ENCODE results near the gene PCBP3.
"Not testable (repeated sequence)": the region's sequence is repeated elsewhere in the genome, so short reads cannot be mapped to it uniquely, and the experiment has no call there.

The PCBP3 gene

GRCh38 chr21:45950740-45951515 is 307.4 kb downstream of the PCBP3 start:
- H3K27ac ChIP-seq, result no peak overlapping the region
- no peak for TF ChIP-seq CTCF (conservative IDR thresholded peaks at IDR 0.05)

GRCh38 chr21:45951676-45952075 is 308.2 kb downstream of the PCBP3 start:
- TF ChIP-seq CTCF (conservative IDR thresholded peaks at IDR 0.05), result no peak
- no peak overlapping the region for H3K27ac ChIP-seq

- not testable (repeated sequence) for H3K27ac ChIP-seq
Observed at GRCh38 chr21:45952527-45952926, 309.0 kb downstream of the PCBP3 start.

DNA sequence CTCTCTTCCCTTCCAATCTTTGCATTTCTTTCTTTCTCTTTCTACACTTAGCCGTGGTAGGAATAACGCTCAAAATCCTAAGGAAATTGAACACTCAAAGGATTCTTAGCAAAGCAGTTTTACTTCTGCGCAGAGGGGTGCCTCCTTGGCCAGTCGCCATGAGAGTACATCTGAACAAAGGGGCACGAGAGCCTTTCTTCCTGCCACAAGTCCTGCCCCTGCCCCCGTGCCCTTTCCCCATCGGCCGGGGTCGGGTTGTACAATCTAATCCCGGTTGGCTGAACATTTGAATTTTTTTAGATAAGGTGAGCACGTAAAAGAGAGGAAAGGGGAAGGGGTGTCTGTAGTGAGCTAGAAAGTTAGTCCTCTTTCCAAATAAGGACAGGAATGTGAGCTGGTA is 309.4 kb downstream of the PCBP3 start:
- no peak for TF ChIP-seq CTCF (conservative IDR thresholded peaks at IDR 0.05)
- H3K27ac ChIP-seq, result no peak overlapping the region

DNA sequence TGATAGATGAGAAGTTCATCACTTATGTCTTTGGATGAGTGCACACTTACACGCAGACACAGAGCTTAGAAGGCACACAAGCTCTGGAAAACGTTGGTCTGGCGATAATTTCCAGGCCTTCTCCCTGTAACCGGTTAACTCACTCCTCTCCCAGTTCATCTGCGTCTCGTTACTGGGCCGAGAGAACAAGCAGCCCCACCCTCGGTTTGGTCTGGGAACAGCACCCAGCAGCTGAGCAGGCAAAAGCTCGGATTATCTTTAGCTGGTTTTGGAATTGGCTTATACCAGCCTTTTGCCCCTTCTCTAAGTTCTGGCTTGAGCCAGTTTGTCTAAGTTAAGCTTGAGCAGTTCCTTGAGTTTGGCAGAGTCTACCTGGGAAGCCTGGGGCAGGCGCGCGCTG is 310.7 kb downstream of the PCBP3 start:
- H3K27ac ChIP-seq, result no peak overlapping the region
- no peak for TF ChIP-seq CTCF (conservative IDR thresholded peaks at IDR 0.05)

GRCh38 chr21:45954921-45955320 is 311.4 kb downstream of the PCBP3 start:
- H3K27ac ChIP-seq, result no peak overlapping the region
- TF ChIP-seq CTCF (conservative IDR thresholded peaks at IDR 0.05), result no peak

DNA sequence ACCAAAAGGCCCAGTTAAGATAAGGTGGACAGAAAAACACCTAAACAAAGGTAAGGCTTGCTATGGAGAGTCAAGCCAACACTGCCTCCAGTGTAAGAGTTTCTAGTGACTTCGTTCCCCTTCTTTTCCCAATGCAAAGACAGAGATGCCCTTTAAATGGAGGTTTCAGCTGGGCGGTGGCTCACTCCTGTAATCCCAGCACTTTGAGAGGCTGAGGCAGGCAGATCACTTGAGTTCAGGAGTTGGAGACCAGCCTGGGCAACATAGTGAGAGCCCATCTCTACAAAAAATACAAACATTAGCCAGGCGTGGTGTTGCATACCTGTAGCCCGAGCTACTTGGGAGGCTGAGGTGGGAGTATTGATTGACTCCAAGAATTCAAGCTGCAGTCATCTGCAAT is 314.0 kb downstream of the PCBP3 start:
- no peak overlapping the region for H3K27ac ChIP-seq
- no peak for TF ChIP-seq CTCF (conservative IDR thresholded peaks at IDR 0.05)

- no peak overlapping the region for H3K27ac ChIP-seq
- no peak for TF ChIP-seq CTCF (conservative IDR thresholded peaks at IDR 0.05)
Observed at GRCh38 chr21:45957981-45958600, 314.6 kb downstream of the PCBP3 start.
